Activated naive CD4-positive, alpha-beta T cell treated with anti-CD3 and anti-CD28 coated beads, Interleukin-2, amount 50 U/mL, for 72 hours (primary cell): ENCODE data around the gene TTC34. TPM values are rescaled to one million over a fixed set of nuclear protein-coding genes. Genes with fewer than 3 reads are reported as not detected.
A peak's percentile ranks its signal among the peaks of the same experiment; 100 is the strongest.
"Not testable (repeated sequence)": the region's sequence is repeated elsewhere in the genome, so short reads cannot be mapped to it uniquely, and the experiment has no call there.

Source experiments
- ATAC-seq, 2 donors: fragments of 150-1000 bp; cut with Tn5 transposase; 2 replicates each; pipeline ENCODE4 v1.10.0; 2021; ENCODE audit warnings: mild to moderate bottlenecking in 2 of 2, moderate library complexity in 2 of 2
- DNase-seq, 2 donors: peaks; one replicate each; pipeline ENCODE4 v3.0.0; 2021 to 2022; ENCODE audit warnings: low spot score in 2 of 2
- H3K27ac Mint-ChIP-seq, 2 donors: one replicate each; pipeline ENCODE4 v1.8.0; 2022; ENCODE audit warnings: mild to moderate bottlenecking in 2 of 2, mixed read lengths in 2 of 2
- H3K36me3 Mint-ChIP-seq, 2 donors: one replicate each; pipeline ENCODE4 v1.8.0; 2022; ENCODE audit warnings: mixed read lengths in 2 of 2
- H3K9me3 Mint-ChIP-seq, 2 donors: one replicate each; pipeline ENCODE4 v1.8.0; 2022; ENCODE audit warnings: mixed read lengths in 2 of 2
- total RNA-seq, 2 donors: library from RNA; stranded (reverse); gene quantifications; one replicate each; pipeline ENCODE4 v1.2.3, GENCODE V29; 2022

The TTC34 gene
- total RNA-seq, 2 donors from 2014 or later = 0.80 to 1.3 TPM

GRCh38 chr1:2628191-2628932 lies 173.1 kb downstream of the TTC34 start:
- peak in 1 of 2 donors; percentile 43 for ATAC-seq

GRCh38 chr1:2627746-2628145 lies 173.7 kb downstream of the TTC34 start:
- Mint-ChIP-seq H3K36me3 (peaks cover 7 to 8% of the 10 kb centered on the region in 2 donors), H3K27ac (no peak overlapping the region), H3K9me3 (peaks cover 8 to 11% of the 10 kb centered on the region in 2 donors)
- no peak for ATAC-seq
- no peak for DNase-seq

More at GRCh38 chr1:2628191-2628932, 173.1 kb downstream of the TTC34 start:
- Mint-ChIP-seq H3K27ac (no peak overlapping the region), H3K36me3 (peaks cover 7 to 8% of the 10 kb centered on the region in 2 donors), H3K9me3 (peaks cover 8 to 11% of the 10 kb centered on the region in 2 donors)
- DNase-seq = no peak

GRCh38 chr1:2625748-2626147 lies 175.7 kb downstream of the TTC34 start:
- ATAC-seq, H3K27ac Mint-ChIP-seq, DNase-seq: not testable (repeated sequence)
- Mint-ChIP-seq H3K9me3 (peaks cover 6 to 13% of the 10 kb centered on the region in 2 donors), H3K36me3 (peaks cover 6 to 17% of the 10 kb centered on the region in 2 donors)

- DNase-seq = no peak
- Mint-ChIP-seq H3K36me3 (peaks cover 2 to 12% of the 10 kb centered on the region in 2 donors), H3K9me3 (peaks cover 2 to 9% of the 10 kb centered on the region in 2 donors), H3K27ac (no peak overlapping the region)
- ATAC-seq = no peak
These were observed 176.2 kb downstream of the TTC34 start for GRCh38 chr1:2625311-2625710.

GRCh38 chr1:2624735-2625300 lies 176.7 kb downstream of the TTC34 start:
- Mint-ChIP-seq H3K27ac (no peak overlapping the region), H3K9me3 (peaks cover 2 to 8% of the 10 kb centered on the region in 2 donors), H3K36me3 (peaks cover 4 to 15% of the 10 kb centered on the region in 2 donors)
- DNase-seq (no peak), ATAC-seq (no peak)

- ATAC-seq = no peak
- DNase-seq = no peak
- H3K27ac Mint-ChIP-seq = no peak overlapping the region
- H3K9me3 Mint-ChIP-seq = peaks cover 6 to 11% of the 10 kb centered on the region in 2 donors
- H3K36me3 Mint-ChIP-seq = peaks cover 8 to 19% of the 10 kb centered on the region in 2 donors
These were observed 177.7 kb downstream of the TTC34 start for GRCh38 chr1:2623571-2624337.

- DNase-seq (no peak), ATAC-seq (no peak)
- Mint-ChIP-seq H3K9me3 (peaks cover 21 to 36% of the 10 kb centered on the region in 2 donors), H3K27ac (no peak overlapping the region), H3K36me3 (peaks cover 27 to 33% of the 10 kb centered on the region in 2 donors)
These were observed 183.5 kb downstream of the TTC34 start for GRCh38 chr1:2617971-2618470.

- Mint-ChIP-seq H3K27ac (no peak overlapping the region), H3K9me3 (peaks cover 16 to 24% of the 10 kb centered on the region in 2 donors), H3K36me3 (peaks cover 9 to 27% of the 10 kb centered on the region in 2 donors)
- ATAC-seq (no peak), DNase-seq (no peak)
These were observed 187.3 kb downstream of the TTC34 start for GRCh38 chr1:2614145-2614544.

GRCh38 chr1:2612591-2613365 lies 188.7 kb downstream of the TTC34 start:
- peaks cover 9 to 27% of the 10 kb centered on the region in 2 donors for H3K36me3 Mint-ChIP-seq

GRCh38 chr1:2611621-2612437 lies 189.7 kb downstream of the TTC34 start:
- ATAC-seq (no peak), DNase-seq (no peak)
- Mint-ChIP-seq H3K36me3 (peaks cover 9 to 27% of the 10 kb centered on the region in 2 donors), H3K9me3 (peaks cover 13 to 24% of the 10 kb centered on the region in 2 donors), H3K27ac (no peak overlapping the region)

More at GRCh38 chr1:2612591-2613365, 188.7 kb downstream of the TTC34 start:
- H3K9me3 Mint-ChIP-seq = peaks cover 13 to 24% of the 10 kb centered on the region in 2 donors
- no peak for ATAC-seq
- no peak overlapping the region for H3K27ac Mint-ChIP-seq
- DNase-seq = no peak

- peaks cover 13 to 19% of the 10 kb centered on the region in 2 donors for H3K9me3 Mint-ChIP-seq
- ATAC-seq (peak; percentile 16 to 70), DNase-seq (peak in 1 of 2 donors; percentile 49)
- H3K27ac Mint-ChIP-seq = no peak overlapping the region
- H3K36me3 Mint-ChIP-seq = peaks cover 9 to 23% of the 10 kb centered on the region in 2 donors
These were observed 190.4 kb downstream of the TTC34 start for GRCh38 chr1:2611031-2611501.

- ATAC-seq = no peak
- peaks cover 4 to 17% of the 10 kb centered on the region in 2 donors for H3K36me3 Mint-ChIP-seq
These were observed 191.2 kb downstream of the TTC34 start for GRCh38 chr1:2610036-2610959.

GRCh38 chr1:2609319-2610035 lies 192.0 kb downstream of the TTC34 start:
- ATAC-seq (no peak), DNase-seq (peak in 1 of 2 donors; percentile 25)
- H3K27ac Mint-ChIP-seq = no peak overlapping the region
- peaks cover 0 to 13% of the 10 kb centered on the region in 2 donors for H3K36me3 Mint-ChIP-seq
- H3K9me3 Mint-ChIP-seq = peaks cover 8 to 9% of the 10 kb centered on the region in 2 donors

More at GRCh38 chr1:2610036-2610959, 191.2 kb downstream of the TTC34 start:
- Mint-ChIP-seq H3K27ac (no peak overlapping the region), H3K9me3 (peaks cover 11% of the 10 kb centered on the region in 2 donors)
- DNase-seq = peak in 1 of 2 donors; percentile 40
